Tongue (tissue), 3 donors: ENCODE data around the gene PLEKHM2. TPM values are rescaled to one million over a fixed set of nuclear protein-coding genes. Genes with fewer than 3 reads are reported as not detected.

Source experiments
- DNase-seq: peaks from one replicate; pipeline ENCODE4 v3.0.0-alpha.2; 2015
- small RNA-seq: library from RNA; depleted of rRNA; stranded (forward); fragments of <200 nt; gene quantifications from one replicate; pipeline ENCODE3, GENCODE V24; 2014; ENCODE audit warnings: low replicate concordance
- total RNA-seq: library from RNA; depleted of rRNA; stranded (reverse); fragments of >200 nt; gene quantifications from one replicate; pipeline ENCODE4 v1.2.3, GENCODE V29; 2014

Gene PLEKHM2
- total RNA-seq, 1 donor from 2014 or later = 55.1 TPM

DNA sequence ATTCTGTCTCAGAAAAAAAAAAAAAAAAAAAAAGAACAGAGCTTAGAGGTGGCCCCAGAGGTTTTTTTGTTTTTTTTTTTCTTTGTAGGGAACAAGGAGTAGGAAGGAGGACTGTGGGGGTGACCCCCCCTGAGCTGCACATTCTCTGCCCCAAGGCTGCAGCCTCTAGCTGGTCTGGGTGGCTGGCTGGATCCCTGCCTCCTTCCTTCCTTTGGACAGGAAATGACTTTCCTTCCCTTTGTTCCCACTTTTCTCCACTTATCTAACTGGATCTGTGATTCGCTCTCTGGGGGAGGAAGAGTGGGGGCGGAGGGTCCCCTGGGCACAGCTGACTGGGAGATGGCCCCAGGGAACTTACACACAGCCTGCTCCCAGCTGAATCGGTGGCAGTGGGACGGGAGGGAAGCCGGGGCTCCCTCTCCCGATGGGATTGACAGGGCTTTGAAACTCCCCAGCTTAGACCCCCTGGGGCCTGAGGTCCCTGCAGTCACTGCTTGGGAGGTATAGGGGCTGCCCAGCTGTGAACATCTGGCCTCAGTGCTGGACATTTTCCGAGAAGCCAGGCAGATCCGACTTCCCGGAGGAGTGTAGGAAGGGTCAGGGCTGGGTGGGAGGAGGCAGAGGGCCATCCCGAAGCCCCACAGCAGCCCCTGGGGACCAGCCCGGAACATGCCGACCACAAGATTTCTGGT lies 76.5 kb downstream of the PLEKHM2 start:
- DNase-seq = no peak

GRCh38 chr1:15761366-15762128 lies 77.4 kb downstream of the PLEKHM2 start:
- no peak for DNase-seq

- no peak for DNase-seq
Measured at GRCh38 chr1:15762546-15762945, 78.4 kb downstream of the PLEKHM2 start.

DNA sequence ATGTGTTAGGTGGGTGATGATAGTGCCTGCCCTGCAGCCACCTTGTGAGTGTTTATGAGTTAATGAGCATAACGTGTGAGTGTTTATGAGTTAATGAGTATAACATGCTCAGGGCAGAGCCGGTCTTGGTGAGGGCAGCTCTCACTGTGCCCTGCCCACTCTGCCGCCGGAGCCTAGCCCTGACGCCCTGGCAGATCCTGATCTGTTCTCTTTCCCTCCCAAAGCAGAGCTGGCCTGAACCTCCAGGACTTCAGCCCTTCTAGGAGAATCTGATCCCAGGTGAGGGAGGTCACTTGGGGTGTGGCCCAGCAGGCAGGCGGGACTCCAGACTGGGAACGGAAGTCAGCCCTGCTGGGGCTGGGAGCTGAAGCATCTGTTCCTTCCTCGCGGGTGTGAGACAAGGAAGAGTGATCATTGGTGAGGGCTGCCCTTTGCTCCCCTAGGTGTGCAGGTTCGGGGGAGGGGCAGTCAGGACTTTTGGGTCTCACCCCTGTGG lies 80.2 kb downstream of the PLEKHM2 start:
- DNase-seq = no peak

- DNase-seq = no peak
Measured at GRCh38 chr1:15764890-15765289, 80.8 kb downstream of the PLEKHM2 start.

DNA sequence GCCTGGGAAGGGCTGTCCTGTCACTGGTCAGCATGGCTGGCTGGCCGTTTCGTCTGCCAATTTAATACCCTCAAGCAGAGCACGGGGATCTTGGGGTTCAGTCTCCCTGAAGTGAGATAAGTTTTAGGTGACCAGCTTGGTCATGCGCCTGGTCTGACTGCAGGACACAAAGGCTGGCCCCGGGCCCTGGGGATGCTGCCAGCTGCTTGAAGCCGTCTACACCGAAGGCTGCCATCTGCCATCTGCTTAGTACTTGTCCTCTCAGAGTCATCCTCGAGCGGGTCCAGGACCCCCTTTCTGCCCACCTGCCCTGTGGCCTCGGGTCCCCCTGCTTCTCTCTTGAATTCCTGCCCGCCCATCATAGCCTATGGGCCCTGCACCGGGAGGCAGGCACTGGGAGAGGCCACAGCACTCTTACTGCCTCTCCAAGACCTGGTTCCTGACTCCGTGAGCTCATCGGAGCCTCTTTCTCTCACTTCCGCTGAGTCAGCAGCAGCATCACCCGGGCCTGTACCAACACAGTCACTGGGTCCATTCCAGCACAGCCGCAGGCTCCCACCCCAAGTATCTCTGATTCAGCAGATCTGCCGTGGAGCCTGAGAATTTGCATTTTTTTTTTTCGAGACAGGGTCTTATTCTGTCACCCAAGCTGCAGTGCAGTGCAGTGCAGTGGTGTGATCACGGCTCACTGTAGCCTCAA lies 81.5 kb downstream of the PLEKHM2 start:
- no peak for DNase-seq

- no peak for DNase-seq
Measured at GRCh38 chr1:15767941-15768340, 83.8 kb downstream of the PLEKHM2 start.

- no peak for DNase-seq
Measured at GRCh38 chr1:15768388-15768787, 84.3 kb downstream of the PLEKHM2 start.

DNA sequence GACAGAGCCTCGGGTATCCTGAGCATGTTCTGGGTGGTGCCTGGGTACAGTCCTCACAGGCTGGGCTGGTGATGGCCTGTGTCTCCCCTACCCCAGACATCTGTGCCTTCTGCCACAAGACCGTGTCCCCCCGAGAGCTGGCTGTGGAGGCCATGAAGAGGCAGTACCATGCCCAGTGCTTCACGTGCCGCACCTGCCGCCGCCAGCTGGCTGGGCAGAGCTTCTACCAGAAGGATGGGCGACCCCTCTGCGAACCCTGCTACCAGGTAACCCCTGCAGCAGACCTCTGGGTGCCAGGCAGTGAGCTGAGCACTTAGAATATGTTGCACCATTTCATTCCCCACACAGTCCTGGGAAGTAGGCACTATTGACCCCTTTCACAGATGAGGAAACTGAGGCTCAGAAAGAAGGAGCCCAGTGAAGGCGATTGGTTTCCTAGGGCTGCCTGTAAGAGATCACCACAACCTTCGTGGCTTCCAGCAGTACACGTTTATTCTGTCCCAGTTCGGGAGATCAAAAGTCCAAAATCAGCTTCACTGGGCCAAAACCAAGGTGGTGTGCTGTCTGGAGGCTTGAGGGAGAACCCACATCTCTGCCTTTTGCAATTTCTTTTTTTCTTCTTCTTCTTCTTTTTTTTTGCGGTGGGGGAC lies 86.3 kb downstream of the PLEKHM2 start:
- no peak for DNase-seq

DNA sequence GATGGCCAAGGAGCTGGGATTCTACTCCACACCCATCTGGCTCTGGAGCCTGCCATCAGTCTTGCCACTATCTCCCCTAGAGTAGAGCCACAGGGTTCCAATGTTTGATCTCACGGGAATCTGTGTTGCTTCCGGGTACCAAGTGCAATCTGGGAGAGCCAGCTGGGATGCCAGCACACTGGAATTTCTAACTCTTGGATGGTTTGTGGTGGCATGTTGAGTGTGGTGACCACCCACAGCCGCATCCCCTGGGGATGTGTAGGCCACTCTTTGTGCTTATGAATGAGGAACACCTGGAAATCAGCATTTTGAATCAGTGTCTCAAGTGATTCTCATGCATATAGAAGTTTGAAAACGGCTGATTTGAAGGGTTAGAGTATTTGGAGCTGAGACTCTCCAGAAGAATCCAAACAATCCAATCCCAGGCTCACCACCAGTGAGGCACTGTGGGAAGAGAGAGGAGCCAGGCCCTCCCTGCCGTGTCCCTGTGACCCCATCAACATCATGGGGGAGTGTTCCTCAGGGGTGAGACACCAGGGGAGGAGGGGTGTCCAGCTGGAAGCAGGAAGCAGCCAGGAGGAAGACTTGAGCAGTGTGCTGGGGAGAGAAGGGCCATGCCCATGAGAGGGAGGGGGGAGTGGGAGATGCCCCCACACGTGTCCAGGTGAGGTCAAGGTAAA lies 87.9 kb downstream of the PLEKHM2 start:
- no peak for DNase-seq

GRCh38 chr1:15775706-15776105 lies 91.6 kb downstream of the PLEKHM2 start:
- DNase-seq = no peak

GRCh38 chr1:15777909-15778707 lies 94.0 kb downstream of the PLEKHM2 start:
- DNase-seq = no peak

Small RNAs within 50 kb of the gene (small RNA-seq; reads per million reads assigned to genes)
- not detected for gene AL121992.2

Other genes with a start within 250 kb of the PLEKHM2 start
- not detected for gene CTRC, start 245.9 kb upstream of the PLEKHM2 start, total RNA-seq
- gene CELA2A, start 227.6 kb upstream of the PLEKHM2 start, total RNA-seq = not detected
- 0.41 TPM for gene CELA2B, start 208.2 kb upstream of the PLEKHM2 start, total RNA-seq
- 16.8 TPM for gene CASP9, start 160.1 kb upstream of the PLEKHM2 start, total RNA-seq
- 18.6 TPM for gene DNAJC16, start 157.5 kb upstream of the PLEKHM2 start, total RNA-seq
- gene AGMAT, start 99.3 kb upstream of the PLEKHM2 start, total RNA-seq = 2.2 TPM
- 49.4 TPM for gene DDI2, start 66.9 kb upstream of the PLEKHM2 start, total RNA-seq
- gene SLC25A34, start 51.9 kb downstream of the PLEKHM2 start, total RNA-seq = 2.9 TPM
- gene TMEM82, start 58.2 kb downstream of the PLEKHM2 start, total RNA-seq = not detected
- gene FBLIM1, start 74.5 kb downstream of the PLEKHM2 start, total RNA-seq = 22.4 TPM
- 1.1 TPM for gene UQCRHL, start 123.3 kb downstream of the PLEKHM2 start, total RNA-seq
- 64.5 TPM for gene SPEN, start 163.4 kb downstream of the PLEKHM2 start, total RNA-seq